A673 (cell line): Measurements from ENCODE around the gene TNPO3. TPM values are rescaled to one million over a fixed set of nuclear protein-coding genes. Genes with fewer than 3 reads are reported as not detected.

Experiments
- BruUV-seq: library from RNA; stranded (reverse); fragments of 400-500 nt; replicated peaks from 2 replicates; lab custom pipeline; 2021; lab: Mats Ljungman, UMichigan
- CTCF ChIA-PET: fragments of 300-600 bp; sonication (Branson Sonifier 250); formaldehyde crosslinking; loops from one replicate; lab custom pipeline; 2022; ENCODE audit warnings: antibody characterized with exemption; lab: Charles Lee
- POLR2A ChIA-PET: fragments of 300-600 bp; sonication (Branson Sonifier 250); formaldehyde crosslinking; loops from one replicate; lab custom pipeline; 2022; ENCODE audit warnings: antibody characterized with exemption; ENCODE audit not compliant: low non-redundant PET; lab: Charles Lee
- DNase-seq: peaks from one replicate; pipeline ENCODE4 v3.0.0-alpha.2; 2015; ENCODE audit warnings: low spot score
- H3K27ac ChIP-seq: fragments of 200-600 bp; sonication (generic); 2 replicates; pipeline ENCODE4 v1.5.1; 2016; ENCODE audit warnings: mixed run types, low read depth, mild to moderate bottlenecking, mixed read lengths, antibody characterized with exemption, low read length; ENCODE audit not compliant: poor library complexity, severe bottlenecking
- H3K27me3 ChIP-seq: fragments of 200-600 bp; sonication (generic); replicated peaks from 2 replicates; pipeline ENCODE4 v1.6.1; 2017; ENCODE audit warnings: mixed run types, low read depth, mild to moderate bottlenecking, mixed read lengths, antibody characterized with exemption, low read length; ENCODE audit not compliant: insufficient read depth, poor library complexity
- H3K36me3 ChIP-seq: fragments of 200-600 bp; sonication (generic); 2 replicates; pipeline ENCODE4 v1.6.1; 2016; ENCODE audit warnings: mixed run types, mild to moderate bottlenecking, mixed read lengths, antibody characterized with exemption, low read length; ENCODE audit not compliant: insufficient read depth, poor library complexity, severe bottlenecking
- H3K4me1 ChIP-seq: fragments of 200-600 bp; sonication (generic); 2 replicates; pipeline ENCODE4 v1.6.1; 2017; ENCODE audit warnings: mixed run types, mild to moderate bottlenecking, mixed read lengths, antibody characterized with exemption, low read length; ENCODE audit not compliant: insufficient read depth, poor library complexity, severe bottlenecking
- H3K4me3 ChIP-seq: fragments of 200-600 bp; sonication (generic); 2 replicates; pipeline ENCODE4 v1.5.1; 2016; ENCODE audit warnings: low read depth, mixed run types, mild to moderate bottlenecking, mixed read lengths, low read length; ENCODE audit not compliant: poor library complexity, severe bottlenecking
- H3K9me3 ChIP-seq: fragments of 200-600 bp; sonication (generic); 2 replicates; pipeline ENCODE4 v1.6.1; 2016; ENCODE audit warnings: mixed run types, low read depth, mild to moderate bottlenecking, mixed read lengths, antibody characterized with exemption, low read length; ENCODE audit not compliant: poor library complexity, severe bottlenecking
- EZH2 ChIP-seq: fragments of 200-600 bp; sonication (generic); IDR thresholded peaks from 2 replicates; pipeline ENCODE4 v1.6.1; 2017; ENCODE audit warnings: borderline replicate concordance, low read depth, mild to moderate bottlenecking, mixed read lengths, antibody characterized with exemption, low read length; ENCODE audit not compliant: poor library complexity, severe bottlenecking
- intact Hi-C: fragments of 100-400 bp; cut with micrococcal nuclease; formaldehyde crosslinking; loops from one replicate; pipeline ENCODE4 v1.10.0; 2022; ENCODE audit not compliant: unreplicated experiment
- total RNA-seq: library from RNA; stranded (reverse); gene quantifications from 2 replicates; pipeline ENCODE4 v1.2.3, GENCODE V29; 2021
- TF ChIP-seq, protein P1 (sequence below): fragments of 300-800, 200-600 bp; sonication (generic); conservative IDR thresholded peaks from 2 replicates; pipeline ENCODE4 v1.5.1; 2017; ENCODE audit warnings: low read depth, mild to moderate bottlenecking, antibody characterized with exemption, low read length, moderate library complexity, mixed read lengths

The TNPO3 gene
- total RNA-seq, 1 experiment from 2014 or later: 77.8 TPM

DNA sequence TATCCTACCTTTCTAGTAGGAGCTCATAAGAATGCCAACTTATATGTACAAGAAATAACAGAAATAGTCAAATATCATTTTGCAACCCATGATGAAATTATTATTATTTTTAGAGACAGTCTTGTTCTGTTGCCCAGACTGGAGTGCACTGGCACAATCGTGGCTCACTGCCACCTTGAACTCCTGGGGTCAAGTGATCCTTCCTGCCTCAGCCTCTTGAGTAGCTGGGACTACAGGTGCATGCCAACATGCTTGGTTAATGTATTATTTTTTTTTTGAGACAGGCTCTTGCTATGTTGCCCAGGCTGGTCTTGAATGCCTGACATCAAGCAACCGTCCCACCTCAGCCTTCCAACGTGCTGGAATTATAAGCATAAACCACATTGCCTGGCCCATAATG is 44.8 kb downstream of the TNPO3 start:
- Histone ChIP-seq H3K27me3 (no peaks in the 10 kb centered on the region), H3K27ac (no peak overlapping the region), H3K4me3 (no peak overlapping the region), H3K9me3 (no peaks in the 10 kb centered on the region), H3K36me3 (peaks cover 30% of the 10 kb centered on the region), H3K4me1 (no peaks in the 10 kb centered on the region)
- TF ChIP-seq, protein P1, sequence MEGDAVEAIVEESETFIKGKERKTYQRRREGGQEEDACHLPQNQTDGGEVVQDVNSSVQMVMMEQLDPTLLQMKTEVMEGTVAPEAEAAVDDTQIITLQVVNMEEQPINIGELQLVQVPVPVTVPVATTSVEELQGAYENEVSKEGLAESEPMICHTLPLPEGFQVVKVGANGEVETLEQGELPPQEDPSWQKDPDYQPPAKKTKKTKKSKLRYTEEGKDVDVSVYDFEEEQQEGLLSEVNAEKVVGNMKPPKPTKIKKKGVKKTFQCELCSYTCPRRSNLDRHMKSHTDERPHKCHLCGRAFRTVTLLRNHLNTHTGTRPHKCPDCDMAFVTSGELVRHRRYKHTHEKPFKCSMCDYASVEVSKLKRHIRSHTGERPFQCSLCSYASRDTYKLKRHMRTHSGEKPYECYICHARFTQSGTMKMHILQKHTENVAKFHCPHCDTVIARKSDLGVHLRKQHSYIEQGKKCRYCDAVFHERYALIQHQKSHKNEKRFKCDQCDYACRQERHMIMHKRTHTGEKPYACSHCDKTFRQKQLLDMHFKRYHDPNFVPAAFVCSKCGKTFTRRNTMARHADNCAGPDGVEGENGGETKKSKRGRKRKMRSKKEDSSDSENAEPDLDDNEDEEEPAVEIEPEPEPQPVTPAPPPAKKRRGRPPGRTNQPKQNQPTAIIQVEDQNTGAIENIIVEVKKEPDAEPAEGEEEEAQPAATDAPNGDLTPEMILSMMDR: no peak
- BruUV-seq: no TSS peak
- ChIA-PET CTCF (no interaction called here), POLR2A (no interaction called here)
- DNase-seq: no peak
- intact Hi-C loops: no loop called here

- intact Hi-C loops: no loop called here
- no TSS peak for BruUV-seq
- POLR2A ChIA-PET: no interaction called here
- H3K9me3 ChIP-seq: no peaks in the 10 kb centered on the region
- TF ChIP-seq, protein P1: no peak
- TF ChIP-seq EZH2: no peak
- CTCF ChIA-PET: no interaction called here
- H3K4me3 ChIP-seq: no peak overlapping the region
- DNase-seq: no peak
- no peaks in the 10 kb centered on the region for H3K4me1 ChIP-seq
- no peaks in the 10 kb centered on the region for H3K27me3 ChIP-seq
- no peak overlapping the region for H3K27ac ChIP-seq
- H3K36me3 ChIP-seq: peaks cover 27% of the 10 kb centered on the region
Measured at GRCh38 chr7:129009437-129009836, 45.5 kb downstream of the TNPO3 start.

DNA sequence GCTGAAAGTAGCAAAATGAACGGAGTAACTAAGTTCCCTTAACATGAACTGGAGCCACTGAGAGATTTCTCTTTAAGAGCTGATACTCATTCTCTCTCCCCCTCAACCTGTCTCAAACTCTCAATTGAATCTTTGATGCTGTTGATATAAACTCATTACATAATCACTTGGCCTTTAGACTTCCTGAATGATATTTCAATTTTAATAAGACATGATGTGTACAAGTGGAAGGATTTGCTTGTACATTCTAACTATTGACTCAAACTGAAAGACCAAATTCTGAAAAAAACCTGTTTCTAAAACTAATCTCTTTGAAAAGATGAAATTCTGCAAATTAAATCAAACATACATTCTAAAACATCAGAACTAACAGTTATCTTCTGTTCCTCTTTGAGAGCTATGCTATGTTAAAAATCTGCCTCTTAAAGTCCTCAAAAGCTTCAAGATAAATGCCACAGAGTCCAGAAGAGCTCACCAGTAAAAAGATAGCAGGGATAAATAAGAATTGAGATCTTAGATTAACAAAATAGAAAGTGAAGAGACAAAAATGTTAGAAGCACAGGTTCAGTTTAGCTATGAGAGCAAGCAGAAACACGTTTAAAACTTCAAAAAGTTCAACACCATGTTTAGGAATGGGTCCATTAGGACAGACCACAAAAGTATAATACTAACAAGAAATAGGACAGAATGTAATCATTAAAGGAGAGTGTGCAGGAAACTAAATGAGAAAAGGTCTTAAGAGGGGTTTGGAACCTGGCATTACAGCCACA is 46.1 kb downstream of the TNPO3 start:
- DNase-seq: no peak
- TF ChIP-seq EZH2: no peak
- TF ChIP-seq, protein P1: no peak
- intact Hi-C loops: no loop called here
- Histone ChIP-seq H3K4me1 (no peaks in the 10 kb centered on the region), H3K27ac (no peak overlapping the region), H3K9me3 (no peaks in the 10 kb centered on the region), H3K4me3 (no peak overlapping the region), H3K27me3 (no peaks in the 10 kb centered on the region), H3K36me3 (peaks cover 26% of the 10 kb centered on the region)
- POLR2A ChIA-PET: no interaction called here
- no TSS peak for BruUV-seq
- CTCF ChIA-PET: no interaction called here
